GM08714 (cell line): ENCODE results near the gene CRYZL1.
A peak's percentile ranks its signal among the peaks of the same experiment; 100 is the strongest.

Experiments used
- H3K4me3 ChIP-seq: fragments of 200-500 bp; sonication (Bioruptor generic); 2 replicates; pipeline ENCODE4 v1.5.1; 2014; ENCODE audit warnings: mild to moderate bottlenecking, low read length, inconsistent platforms
- ZNF274 ChIP-seq: IDR thresholded peaks from 2 replicates; pipeline ENCODE4 v1.6.1; 2012; ENCODE audit warnings: mild to moderate bottlenecking, low read depth, low read length

The CRYZL1 gene

DNA sequence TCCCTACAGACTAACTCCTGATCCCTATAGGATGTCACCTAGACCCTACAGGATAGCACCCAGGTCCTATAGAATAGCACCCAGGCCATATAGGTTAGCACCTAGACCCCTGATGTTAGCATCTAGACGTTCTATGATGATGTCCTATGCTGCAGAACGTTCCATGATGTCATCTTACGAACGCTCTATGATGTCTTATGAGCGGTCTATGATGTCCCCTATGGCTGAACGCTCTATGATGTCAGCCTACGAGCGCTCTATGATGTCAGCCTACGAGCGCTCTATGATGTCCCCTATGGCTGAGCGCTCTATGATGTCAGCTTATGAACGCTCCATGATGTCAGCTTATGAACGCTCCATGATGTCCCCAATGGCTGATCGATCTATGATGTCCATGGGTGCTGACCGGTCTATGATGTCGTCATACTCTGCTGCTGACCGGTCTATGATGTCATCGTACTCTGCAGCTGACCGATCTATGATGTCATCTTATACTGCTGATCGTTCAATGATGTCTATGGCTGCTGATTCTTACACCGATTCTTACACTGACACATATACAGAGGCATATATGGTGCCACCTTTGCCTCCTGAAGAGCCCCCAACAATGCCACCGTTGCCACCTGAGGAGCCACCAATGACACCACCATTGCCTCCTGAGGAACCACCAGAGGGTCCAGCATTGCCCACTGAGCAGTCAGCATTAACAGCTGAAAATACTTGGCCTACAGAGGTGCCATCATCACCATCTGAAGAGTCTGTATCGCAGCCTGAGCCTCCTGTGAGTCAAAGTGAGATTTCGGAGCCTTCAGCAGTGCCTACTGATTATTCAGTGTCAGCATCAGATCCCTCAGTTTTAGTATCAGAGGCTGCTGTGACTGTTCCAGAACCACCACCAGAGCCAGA lies 89.2 kb downstream of the CRYZL1 start:
- TF ChIP-seq ZNF274, result no peak
- H3K4me3 ChIP-seq, result no peak overlapping the region

DNA sequence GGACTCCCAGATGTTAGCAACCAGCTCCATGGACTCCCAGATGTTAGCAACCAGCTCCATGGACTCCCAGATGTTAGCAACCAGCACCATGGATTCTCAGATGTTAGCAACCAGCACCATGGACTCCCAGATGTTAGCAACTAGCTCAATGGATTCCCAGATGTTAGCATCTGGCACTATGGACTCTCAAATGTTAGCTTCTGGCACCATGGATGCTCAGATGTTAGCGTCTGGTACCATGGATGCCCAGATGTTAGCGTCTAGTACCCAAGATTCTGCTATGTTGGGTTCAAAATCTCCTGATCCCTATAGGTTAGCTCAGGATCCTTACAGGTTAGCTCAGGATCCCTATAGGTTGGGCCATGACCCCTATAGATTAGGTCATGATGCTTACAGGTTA lies 89.9 kb downstream of the CRYZL1 start:
- no peak for TF ChIP-seq ZNF274
- H3K4me3 ChIP-seq, result no peak overlapping the region

DNA sequence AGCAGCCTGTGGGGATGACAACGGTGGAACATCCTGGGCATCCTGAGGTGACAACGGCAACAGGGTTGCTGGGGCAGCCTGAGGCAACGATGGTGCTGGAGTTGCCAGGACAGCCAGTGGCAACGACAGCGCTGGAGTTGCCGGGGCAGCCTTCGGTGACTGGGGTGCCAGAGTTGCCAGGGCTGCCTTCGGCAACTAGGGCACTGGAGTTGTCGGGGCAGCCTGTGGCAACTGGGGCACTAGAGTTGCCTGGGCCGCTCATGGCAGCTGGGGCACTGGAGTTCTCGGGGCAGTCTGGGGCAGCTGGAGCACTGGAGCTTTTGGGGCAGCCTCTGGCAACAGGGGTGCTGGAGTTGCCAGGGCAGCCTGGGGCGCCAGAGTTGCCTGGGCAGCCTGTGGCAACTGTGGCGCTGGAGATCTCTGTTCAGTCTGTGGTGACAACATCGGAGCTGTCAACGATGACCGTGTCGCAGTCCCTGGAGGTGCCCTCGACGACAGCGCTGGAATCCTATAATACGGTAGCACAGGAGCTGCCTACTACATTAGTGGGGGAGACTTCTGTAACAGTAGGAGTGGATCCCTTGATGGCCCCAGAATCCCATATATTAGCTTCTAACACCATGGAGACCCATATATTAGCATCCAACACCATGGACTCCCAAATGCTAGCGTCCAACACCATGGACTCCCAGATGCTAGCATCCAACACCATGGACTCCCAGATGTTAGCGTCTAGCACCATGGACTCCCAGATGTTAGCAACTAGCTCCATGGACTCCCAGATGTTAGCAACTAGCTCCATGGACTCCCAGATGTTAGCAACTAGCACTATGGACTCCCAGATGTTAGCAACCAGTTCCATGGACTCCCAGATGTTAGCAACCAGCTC lies 90.5 kb downstream of the CRYZL1 start:
- no peak overlapping the region for H3K4me3 ChIP-seq
- TF ChIP-seq ZNF274, result no peak

DNA sequence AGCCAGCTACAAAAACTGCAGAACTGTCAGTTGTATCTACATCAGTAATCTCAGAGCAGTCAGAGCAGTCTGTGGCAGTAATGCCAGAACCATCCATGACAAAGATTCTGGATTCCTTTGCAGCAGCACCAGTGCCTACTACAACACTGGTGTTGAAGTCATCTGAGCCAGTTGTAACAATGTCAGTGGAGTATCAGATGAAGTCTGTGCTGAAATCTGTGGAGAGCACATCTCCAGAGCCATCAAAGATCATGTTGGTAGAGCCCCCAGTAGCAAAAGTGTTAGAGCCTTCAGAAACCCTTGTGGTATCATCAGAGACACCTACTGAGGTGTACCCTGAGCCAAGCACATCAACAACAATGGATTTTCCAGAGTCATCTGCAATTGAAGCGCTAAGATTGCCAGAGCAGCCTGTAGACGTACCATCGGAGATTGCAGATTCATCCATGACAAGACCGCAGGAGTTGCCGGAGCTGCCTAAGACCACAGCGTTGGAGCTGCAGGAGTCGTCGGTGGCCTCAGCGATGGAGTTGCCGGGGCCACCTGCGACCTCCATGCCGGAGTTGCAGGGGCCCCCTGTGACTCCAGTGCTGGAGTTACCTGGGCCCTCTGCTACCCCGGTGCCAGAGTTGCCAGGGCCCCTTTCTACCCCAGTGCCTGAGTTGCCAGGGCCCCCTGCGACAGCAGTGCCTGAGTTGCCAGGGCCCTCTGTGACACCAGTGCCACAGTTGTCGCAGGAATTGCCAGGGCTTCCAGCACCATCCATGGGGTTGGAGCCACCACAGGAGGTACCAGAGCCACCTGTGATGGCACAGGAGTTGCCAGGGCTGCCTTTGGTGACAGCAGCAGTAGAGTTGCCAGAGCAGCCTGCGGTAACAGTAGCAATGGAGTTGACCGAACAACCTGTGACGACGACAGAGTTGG lies 91.4 kb downstream of the CRYZL1 start:
- no peak for TF ChIP-seq ZNF274
- no peak overlapping the region for H3K4me3 ChIP-seq

DNA sequence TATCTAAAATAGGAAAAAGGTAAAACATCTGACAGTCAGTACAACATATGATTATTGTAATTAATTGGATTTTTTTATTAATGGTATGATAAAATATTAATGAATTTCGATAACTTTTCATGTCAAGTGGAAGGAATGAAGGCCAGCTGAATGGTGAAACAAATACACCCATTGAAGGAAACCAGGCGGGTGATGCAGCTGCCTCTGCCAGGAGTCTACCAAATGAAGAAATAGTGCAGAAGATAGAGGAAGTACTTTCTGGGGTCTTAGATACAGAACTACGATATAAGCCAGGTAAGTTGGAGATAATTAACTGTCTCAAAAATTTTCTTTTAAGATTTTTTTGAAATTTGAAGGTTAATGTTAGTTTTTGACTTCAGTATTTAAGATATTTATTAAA lies 95.5 kb downstream of the CRYZL1 start:
- H3K4me3 ChIP-seq, result no peak overlapping the region
- no peak for TF ChIP-seq ZNF274

DNA sequence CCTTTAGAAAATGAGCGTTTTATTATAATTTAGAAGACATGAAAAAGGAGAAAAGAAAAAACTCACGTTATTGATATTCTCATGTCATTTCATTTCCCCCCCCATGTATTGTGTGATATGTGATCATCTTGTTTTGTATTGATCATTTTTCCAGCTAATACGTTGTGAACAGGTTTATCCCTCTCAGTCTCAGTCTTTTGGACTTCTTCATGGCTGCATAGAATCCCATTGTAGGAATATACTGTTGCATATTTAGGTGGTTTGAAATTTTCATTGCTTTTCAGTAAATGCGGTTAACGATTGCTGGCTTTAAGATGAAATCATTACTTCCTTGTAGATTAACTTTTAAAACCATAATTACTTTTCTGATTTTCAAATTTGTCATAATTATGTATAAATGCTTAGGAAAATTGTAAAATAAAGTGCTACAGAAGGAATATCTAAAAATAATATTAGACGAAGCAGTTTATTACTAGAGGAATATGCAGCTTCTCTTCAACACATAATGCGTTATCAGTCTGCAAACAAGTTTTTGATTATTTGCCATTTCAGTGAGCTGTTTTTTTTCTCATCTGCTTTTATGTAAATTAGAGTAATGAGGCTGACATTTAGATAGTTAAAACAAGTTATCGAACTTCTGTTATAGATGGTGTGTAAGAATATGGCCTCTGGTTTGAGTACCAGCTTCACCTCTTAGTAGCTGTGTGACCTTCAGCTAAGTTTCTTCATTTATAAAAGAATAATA lies 96.9 kb downstream of the CRYZL1 start:
- no peak for TF ChIP-seq ZNF274
- peak overlapping the region; percentile 82; the same call in 1 of the 2 replicates for H3K4me3 ChIP-seq

DNA sequence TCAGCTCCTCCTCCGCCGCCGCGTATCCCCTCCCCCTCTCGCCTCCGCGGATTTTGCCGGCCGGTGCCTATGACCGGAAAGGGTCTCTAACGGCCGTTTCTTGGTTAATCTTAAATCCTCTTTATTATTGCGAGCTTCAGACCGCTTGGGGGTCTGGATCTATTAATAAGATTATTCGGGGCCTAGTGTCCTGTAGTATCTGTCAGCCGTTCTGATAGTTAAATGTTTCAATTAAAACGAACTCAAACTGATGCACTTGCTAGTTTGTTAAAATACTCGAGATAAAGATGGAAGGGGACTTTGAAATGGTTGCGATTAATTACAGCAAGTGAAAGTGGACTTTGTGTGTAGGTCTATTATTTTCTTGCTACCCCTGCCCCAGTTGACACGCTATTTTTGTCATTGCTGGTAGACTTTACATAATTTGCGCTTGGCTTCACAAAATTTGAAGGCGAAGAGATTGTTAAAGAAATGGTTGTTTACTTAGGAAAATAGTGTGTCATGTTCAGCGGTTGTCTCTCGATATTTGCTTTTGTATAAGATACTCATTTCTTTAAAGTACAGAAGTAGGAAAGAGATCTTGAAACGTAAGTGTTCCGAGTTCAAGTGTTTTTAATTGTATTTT lies 97.9 kb downstream of the CRYZL1 start:
- TF ChIP-seq ZNF274, result no peak

DNA sequence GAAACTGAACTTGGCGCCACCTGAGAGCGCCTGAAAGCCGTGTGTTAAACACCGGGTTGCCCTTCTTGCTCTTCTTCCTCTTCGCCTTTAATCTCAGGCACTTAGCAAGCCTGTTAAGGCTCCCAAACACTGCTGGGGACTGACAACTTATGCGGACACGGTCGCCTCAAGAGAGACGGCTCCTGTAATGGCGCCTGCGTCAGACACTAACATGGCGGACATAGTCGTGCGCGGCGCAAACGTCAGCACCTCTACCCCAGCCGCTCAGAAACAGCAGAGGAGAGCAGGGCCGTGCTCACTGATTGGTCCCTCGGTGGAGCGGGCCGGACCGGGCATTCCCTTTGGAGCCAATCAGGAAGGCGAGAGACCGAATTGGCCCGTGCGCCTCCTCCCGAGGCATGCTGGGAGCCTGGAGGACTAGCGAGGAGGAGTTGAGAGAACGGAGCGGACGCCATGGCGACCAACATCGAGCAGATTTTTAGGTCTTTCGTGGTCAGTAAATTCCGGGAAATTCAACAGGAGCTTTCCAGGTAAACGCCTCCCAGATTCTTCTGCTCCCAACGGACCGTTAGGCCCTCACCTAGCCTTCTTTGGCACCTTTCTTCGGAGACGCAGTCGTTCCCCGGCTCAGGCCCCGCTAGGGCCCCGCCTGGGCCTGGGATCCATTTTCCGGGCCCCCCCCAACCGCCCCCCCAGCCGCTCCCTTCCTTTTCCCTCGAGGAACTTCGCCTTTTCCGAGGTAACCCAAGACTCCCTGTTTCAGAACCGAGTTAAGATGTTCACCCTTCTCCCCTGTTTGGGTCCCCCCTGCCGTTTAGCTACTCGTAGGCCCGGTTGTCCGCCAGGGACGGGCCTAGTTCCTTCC lies 98.7 kb downstream of the CRYZL1 start, which contains the start of gene SON:
Gene SON, plus strand, starts transcription at position 399 of the 865 bp plus-strand sequence. Its CDS starts 55 bp downstream, at position 454.
- TF ChIP-seq ZNF274, result no peak
- H3K4me3 ChIP-seq, result peak within 1 kb of the TSS; percentile 85

More for the DNA sequence above, 97.9 kb downstream of the CRYZL1 start:
- H3K4me3 ChIP-seq, result peak overlapping the region; percentile 82

DNA sequence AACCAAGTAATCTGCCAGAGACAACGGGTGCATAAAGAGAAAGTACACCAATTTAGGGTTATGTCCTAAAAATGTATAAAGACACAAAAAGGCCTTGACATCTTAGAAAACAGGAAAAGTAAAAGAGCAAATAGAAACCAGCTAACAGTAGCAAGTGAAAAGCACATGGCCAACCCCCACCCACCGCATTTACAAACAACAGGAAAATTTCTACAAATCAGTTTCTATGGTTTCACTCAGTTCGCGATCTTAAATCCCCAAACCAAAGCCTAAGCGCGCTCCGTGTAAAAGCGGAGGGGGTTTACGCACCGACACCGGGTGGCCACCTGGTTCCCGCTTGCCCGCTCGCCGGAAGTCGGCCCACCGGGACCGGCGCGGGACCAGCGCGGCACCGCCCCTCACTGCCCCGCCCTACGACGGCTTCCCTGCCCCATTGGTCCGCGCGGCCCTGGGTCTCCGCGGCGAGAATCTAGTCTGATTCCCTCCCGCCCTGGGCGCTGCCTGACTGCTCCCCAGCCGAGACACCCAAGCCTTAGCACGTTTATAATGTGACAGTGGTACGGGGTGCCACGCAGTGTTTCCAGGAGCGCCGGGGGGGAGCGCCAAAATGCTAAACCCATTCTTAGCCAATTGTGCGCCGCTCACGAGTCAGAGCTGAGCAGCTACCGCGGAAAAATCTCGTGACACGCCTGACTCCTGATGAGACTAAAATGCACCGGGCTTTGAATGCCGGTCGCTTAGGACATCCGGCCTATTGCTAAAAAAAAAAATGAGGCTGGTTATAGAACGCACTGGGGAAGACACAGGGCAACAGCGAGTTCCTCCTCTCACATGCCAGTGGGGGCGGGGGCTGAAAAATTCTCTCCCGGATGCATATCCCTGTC lies 99.5 kb downstream of the CRYZL1 start, which contains the start of gene GART:
Gene GART, minus strand, starts transcription at position 362 of the 884 bp plus-strand sequence. CDS start 2,802 bp downstream, outside the sequence.
- H3K4me3 ChIP-seq, result peak within 1 kb of the TSS; percentile 85
- no peak for TF ChIP-seq ZNF274

DNA sequence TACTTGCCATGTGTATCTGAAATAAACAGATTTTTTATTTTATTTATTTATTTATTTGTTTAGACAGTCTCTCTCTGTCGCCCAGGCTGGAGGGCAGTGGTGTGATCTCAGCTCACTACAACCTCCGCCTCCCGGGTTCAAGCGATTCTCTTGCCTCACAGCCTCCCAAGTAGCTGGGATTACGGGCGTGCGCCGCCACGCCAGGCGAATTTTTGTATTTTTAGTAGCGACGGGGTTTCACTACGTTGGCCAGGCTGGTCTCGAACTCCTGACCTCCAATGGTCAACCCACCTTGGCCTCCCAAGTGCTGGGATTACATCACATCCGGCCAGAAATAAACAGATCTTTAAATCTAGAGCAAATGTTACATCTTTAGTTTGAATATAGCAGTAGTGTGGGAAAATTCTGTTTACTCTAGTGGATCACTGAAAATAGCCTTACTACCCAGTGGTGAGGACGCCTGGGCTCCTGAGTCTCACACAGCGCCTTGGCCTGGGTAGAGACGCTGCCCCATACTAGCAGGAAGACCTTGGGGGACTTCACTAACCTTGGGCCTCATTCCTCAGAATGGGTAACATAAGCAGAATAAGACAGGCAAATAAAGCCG lies 100.3 kb downstream of the CRYZL1 start:
- peak overlapping the region; percentile 85 for H3K4me3 ChIP-seq
- no peak for TF ChIP-seq ZNF274

DNA sequence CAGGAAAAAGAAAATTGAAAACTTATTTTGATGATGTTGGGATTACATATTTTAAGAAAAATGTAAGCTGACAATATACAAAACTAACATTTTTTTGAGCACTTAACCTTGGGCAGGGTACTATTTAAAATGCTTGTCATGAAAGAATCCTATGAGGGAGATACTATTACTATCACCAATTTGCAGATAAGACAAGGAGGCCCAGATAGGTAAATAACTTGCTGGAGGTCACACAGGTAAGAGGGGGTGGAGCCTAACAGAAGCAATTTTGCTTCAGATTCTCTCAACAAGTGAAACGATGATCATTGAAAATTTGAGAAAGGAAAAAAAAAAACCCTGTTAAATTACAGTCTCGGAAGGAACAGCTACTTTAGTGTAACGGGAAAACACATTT lies 100.8 kb downstream of the CRYZL1 start:
- TF ChIP-seq ZNF274, result no peak
- peak overlapping the region; percentile 85 for H3K4me3 ChIP-seq
